HL-60 (cell line): ENCODE results near the gene SLC25A19.
"Not testable (repeated sequence)": the region's sequence is repeated elsewhere in the genome, so short reads cannot be mapped to it uniquely, and the experiment has no call there.

Source experiments
- SPI1 ChIP-seq: IDR thresholded peaks from 2 replicates; pipeline ENCODE4 v1.6.1; 2012; ENCODE audit warnings: low read depth, mild to moderate bottlenecking, borderline replicate concordance
- TF ChIP-seq, protein P1 (sequence below): IDR thresholded peaks from one replicate; pipeline ENCODE4 v1.5.1; 2011; ENCODE audit warnings: low read length, control low read depth, inconsistent platforms; ENCODE audit not compliant: insufficient read depth

DNA sequence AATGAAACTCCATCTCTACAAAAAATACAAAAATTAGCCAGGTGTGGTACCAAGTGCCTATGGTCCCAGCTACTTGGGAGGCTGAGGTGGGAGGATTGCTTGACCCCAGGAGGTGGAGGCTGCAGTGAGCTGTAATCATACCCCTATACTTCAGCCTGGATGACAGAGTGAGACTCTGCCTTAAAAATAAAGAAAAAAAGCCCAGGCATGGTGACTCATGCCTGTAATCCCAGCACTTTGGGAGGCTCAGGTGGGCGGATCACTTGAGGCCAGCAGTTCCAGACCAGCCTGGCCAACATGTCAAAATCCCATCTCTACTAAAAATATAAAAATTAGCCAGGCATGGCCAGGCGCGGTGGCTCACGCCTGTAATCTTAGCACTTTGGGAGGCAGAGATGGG, 9.0 kb downstream of the SLC25A19 start:
- not testable (repeated sequence) for TF ChIP-seq SPI1
- TF ChIP-seq, protein P1, sequence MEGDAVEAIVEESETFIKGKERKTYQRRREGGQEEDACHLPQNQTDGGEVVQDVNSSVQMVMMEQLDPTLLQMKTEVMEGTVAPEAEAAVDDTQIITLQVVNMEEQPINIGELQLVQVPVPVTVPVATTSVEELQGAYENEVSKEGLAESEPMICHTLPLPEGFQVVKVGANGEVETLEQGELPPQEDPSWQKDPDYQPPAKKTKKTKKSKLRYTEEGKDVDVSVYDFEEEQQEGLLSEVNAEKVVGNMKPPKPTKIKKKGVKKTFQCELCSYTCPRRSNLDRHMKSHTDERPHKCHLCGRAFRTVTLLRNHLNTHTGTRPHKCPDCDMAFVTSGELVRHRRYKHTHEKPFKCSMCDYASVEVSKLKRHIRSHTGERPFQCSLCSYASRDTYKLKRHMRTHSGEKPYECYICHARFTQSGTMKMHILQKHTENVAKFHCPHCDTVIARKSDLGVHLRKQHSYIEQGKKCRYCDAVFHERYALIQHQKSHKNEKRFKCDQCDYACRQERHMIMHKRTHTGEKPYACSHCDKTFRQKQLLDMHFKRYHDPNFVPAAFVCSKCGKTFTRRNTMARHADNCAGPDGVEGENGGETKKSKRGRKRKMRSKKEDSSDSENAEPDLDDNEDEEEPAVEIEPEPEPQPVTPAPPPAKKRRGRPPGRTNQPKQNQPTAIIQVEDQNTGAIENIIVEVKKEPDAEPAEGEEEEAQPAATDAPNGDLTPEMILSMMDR = not testable (repeated sequence)
